NOMO-1 (cell line): ENCODE measurements around the gene ATP2B2.

ENCODE experiments used
- DNase-seq, 2 experiments: peaks; one replicate each; lab custom pipeline; 2025; ENCODE audit not compliant: unreplicated experiment in 2 of 2; lab: John Stamatoyannopoulos, UW

Gene ATP2B2

DNA sequence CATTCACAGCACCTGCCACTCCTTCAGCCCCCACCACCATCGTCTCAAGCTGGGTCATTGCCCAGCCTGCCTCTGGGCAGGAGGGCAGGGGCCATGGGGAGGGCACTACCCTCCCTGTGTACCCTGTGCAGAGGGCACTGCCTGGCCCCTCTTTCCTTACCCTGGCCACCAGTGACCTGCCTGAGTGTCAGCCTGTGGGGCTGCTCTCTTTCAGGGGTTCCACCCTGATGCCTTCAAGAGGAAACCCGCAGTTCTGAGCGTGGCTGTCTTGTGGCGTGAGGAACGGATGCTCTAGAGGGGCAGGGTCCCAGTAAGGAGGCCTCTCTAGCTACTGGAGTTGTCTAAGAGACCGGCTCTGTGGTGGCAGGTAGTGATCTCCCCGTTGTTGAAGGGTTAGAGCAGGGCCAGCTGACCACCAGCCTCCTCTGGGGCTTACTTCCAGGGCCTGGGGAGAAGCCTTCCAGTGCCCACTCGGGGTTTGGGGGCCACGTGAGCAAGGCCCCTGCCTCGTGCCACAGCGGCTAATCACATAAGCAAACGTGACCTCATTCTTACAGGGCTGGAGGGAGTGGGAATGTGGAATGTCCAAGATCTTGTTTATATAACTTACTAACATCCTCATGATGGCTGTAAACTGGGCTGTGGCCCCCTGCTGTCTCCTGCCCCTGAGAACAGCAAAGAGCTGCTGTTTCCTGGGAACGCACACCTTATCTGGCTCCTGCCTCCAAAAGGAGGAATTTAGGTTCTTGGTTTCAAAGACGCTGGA lies 153.1 kb downstream of the ATP2B2 start:
- DNase-seq, result no peak

- no peak for DNase-seq
Measured at GRCh38 chr3:10351013-10351735, 154.2 kb downstream of the ATP2B2 start.

DNA sequence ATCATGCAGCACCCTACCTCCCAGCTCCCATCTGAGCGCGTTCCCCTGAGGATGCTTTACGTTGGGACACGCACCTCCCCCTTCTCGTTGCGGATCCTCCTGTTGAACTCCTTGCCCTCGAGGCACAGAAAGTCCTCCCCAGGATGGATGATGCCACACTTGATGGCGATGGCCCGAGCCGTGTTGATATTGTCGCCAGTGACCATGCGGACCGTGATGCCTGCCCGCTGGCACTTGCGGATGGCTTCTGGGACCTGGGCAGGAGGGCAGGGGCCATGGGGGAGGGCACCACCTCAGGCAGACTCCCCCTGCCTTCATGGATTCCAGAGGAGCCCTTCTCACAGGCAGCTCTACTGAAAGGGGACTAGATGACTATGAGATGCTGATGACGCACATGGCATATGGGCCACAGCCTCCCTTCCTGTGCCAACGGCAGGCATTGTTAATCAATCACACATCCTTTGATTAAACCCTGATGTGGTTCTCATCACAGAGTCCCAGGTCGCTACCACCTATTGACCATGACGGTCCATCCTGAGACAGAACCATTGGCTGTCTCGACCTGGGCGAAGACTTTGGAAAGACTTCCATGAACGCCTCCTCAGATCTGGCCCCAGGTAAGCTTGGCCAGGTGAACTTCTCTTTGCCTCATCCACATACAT lies 154.9 kb downstream of the ATP2B2 start:
- DNase-seq, result no peak

GRCh38 chr3:10349801-10350200 lies 155.6 kb downstream of the ATP2B2 start:
- no peak for DNase-seq

- no peak for DNase-seq
Measured at GRCh38 chr3:10348404-10348721, 157.0 kb downstream of the ATP2B2 start.

DNA sequence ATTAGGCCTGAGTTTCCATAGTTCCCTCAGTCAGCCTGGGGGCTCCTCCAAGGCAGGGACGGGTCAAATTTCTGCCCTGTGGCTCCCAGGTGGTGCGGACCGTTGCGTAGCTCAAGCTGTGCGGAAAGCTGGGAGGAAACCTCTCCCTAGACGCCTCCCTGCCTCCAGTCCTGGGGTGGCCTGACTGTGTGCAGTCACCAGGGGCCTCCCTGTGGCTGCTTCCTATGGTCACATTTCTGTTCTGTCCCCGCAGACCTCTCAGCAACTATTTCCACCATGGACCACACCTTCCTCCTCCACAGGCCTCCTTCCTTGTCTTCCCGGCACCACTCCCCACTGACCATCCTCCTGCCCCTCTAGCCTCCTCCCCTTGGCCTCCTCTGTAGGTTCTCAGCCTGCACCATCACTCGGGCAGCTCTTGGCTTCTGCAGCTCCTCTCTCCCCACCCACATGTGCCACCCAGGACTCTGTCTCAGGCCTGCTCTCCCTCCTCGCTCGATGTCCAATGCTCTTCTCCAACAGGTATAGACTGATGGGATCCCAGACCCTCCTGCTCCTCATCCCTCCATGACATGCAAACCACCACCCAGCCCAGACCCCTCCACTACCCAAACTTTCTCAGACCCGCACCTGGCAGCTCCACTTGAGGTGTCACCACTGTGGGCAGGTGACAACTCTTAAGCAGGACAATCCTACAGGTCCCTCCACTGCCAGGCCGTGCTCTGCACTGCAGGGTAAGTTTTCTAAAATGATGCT lies 157.6 kb downstream of the ATP2B2 start:
- DNase-seq, result no peak

DNA sequence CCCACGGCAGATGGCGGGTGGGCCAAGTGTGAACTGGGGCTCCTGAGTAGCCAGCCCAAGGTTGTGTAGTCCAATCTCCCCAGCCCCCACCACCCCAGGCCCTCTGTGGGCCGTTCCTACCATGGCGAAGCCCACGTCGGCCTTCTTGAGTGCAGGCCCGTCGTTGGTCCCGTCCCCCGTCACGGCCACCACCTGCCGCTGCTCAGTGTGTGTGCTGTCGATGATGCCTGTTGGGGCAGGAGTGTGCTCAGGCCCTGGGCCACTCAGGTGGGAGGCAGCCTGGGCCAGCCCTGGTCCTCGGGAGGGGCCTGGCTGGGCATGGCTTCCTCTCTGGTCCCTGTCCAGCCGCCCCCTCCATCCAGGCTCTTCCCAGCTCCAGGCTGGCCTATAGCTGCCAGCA lies 159.5 kb downstream of the ATP2B2 start:
- DNase-seq, result no peak

GRCh38 chr3:10344944-10345575 lies 160.3 kb downstream of the ATP2B2 start:
- no peak for DNase-seq

DNA sequence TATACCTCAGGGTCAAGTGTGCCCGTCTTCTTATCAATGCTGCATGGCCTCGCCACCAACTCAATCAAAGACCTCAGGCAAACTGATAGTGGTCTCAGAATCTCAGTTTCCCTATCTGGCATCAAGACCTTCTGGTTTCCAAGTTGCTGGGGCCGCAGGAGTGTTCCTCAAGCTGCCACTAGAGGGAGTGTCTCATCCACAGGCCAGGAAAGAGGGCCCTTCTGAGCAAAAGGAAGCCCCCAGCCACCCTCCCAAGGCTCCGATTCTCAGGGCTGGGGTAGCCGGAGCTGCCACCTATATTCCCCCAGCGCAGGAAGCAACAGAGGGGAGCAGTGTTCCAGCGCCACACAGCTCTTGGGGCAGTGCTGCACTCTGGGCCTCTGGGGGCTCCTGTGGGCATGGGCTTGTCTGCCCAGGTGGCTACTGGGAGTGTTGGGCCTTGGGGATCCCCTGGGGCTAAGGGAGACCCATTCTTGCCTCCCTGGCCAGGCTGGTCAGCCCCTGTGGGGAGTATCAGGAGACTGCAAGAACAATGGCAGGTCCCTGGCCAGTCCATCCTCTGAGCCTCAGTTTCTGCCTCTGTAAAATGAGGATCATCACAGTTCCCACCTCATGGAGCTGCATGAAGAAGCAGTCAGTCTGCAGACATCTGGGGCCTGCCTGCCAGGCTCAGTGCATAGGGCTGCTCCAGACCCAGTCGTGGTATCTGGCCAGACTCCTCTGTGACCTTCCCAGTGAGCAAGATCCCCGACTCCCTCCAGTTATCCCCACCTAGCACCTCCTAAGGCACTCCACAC lies 161.0 kb downstream of the ATP2B2 start:
- peak; percentile 11 to 12 for DNase-seq

DNA sequence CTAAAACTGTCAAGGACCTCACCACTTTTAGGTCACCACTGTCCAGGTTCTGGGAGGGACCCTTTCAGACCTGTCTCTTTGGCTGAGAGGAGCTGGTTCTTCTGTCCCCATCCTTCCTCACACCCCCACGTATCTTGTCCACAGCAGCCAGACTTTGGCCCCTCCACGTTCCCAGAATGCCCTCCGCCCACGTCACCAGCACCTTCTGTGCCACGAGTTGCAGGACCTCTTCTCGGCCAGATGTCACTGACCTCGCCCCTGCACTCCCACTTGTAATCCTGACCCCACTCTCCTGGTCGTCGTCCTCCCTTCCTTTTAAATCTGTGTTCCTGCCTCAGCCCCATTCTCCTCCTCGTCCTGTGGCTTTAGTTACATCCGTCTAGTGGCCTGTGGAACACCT lies 161.9 kb downstream of the ATP2B2 start:
- DNase-seq, result no peak

- DNase-seq, result no peak
Measured at GRCh38 chr3:10342781-10343180, 162.6 kb downstream of the ATP2B2 start.

DNA sequence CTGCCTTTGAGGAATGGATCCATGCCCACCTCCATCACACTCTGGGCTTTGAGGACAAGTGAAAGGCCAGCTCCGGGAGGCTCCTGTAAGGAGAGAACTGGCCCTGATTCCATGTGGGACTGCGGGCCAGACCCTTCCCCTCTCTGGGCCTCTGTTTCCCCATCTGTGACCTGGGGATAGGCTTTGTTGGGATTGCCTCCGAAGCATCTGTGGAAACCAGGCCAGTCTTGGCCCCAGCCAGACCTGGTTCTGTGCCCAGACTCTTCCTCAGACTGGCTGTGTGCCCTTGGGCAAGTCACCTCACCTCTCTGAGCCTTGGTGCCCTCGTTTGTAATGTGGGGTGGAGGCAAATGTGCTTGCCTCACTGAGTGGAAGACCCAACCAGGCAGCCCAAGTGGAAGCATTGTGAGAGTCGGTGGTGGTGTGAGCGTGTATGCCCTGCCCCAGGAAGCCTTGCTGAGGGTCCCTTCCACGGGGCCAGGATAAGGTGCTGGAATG lies 163.4 kb downstream of the ATP2B2 start:
- no peak for DNase-seq

- DNase-seq, result no peak
Measured at GRCh38 chr3:10340476-10340875, 164.9 kb downstream of the ATP2B2 start.

GRCh38 chr3:10340046-10340445 lies 165.3 kb downstream of the ATP2B2 start:
- DNase-seq, result no peak

DNA sequence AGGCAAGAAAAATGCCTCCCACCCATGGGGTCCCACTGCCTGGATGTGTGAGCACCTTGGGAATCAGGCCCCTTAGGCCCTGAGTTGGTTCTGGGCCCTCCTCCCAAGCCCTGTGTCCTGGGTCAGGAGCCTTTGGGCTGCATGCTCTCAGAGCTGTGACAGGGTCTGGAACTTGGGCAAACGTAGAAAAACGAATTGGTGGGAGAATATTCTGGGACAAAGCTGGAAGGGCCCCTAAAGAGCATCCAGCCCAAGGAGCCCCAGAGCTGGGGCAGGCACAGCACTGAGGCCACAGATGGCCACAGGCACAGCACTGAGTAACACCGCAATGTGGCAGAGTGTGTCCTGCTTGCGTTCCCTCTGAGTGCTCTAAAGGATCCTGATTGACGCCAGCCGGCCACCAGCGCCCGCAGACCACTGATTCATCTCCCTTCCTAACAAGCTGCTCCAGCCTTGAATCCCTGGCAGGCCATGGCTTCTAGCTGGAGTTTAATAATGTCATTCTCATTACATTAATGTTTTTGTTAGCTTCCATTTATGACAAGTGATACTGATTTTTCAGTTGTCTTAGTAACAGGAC lies 165.9 kb downstream of the ATP2B2 start:
- no peak for DNase-seq

GRCh38 chr3:10338591-10339353 lies 166.6 kb downstream of the ATP2B2 start:
- DNase-seq, result no peak

- no peak for DNase-seq
Measured at GRCh38 chr3:10338164-10338470, 167.3 kb downstream of the ATP2B2 start.

GRCh38 chr3:10337323-10338163 lies 167.8 kb downstream of the ATP2B2 start:
- DNase-seq, result no peak
